Smooth muscle cell of trachea (primary cell): ENCODE results near the gene TAS2R5. TPM values are rescaled to one million over a fixed set of nuclear protein-coding genes. Genes with fewer than 3 reads are reported as not detected.

Experiments used
- total RNA-seq: library from RNA; depleted of rRNA; stranded (reverse); fragments of >200 nt; gene quantifications from 2 replicates; pipeline ENCODE4 v1.2.1, GENCODE V29; 2014

TAS2R5 gene, protein sequence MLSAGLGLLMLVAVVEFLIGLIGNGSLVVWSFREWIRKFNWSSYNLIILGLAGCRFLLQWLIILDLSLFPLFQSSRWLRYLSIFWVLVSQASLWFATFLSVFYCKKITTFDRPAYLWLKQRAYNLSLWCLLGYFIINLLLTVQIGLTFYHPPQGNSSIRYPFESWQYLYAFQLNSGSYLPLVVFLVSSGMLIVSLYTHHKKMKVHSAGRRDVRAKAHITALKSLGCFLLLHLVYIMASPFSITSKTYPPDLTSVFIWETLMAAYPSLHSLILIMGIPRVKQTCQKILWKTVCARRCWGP
- total RNA-seq, result 0.73 and 1.7 TPM in 2 replicates

GRCh38 chr7:141789917-141790316, at the start of gene TAS2R5:
Gene TAS2R5, plus strand, starts transcription at chr7:141790217. Its CDS starts 145 bp downstream, at chr7:141790362.

DNA sequence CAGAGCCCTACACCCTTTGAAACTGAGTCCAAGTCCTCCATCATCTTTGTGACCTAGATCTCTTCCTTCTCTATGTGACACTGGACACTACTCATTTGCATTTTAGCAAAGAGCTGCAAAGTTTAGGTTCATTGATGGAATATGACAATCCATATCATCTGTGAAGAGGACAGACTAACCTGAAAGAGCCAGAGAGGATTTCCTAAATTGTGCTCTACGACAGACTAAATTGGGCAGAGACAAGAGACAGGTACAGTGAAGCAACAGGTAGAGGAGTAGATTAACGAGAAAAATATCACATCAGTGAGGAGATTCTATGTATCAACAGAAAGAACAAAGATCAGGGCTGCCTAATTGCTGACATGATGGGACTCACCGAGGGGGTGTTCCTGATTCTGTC, 26.2 kb upstream of the TAS2R5 start, which contains the start of gene TAS2R3:
TSS of gene TAS2R3 (plus strand) at position 301 of the 400 bp plus-strand sequence. CDS start at position 363, 62 bp downstream.

GRCh38 chr7:141776374-141776773, 13.6 kb upstream of the TAS2R5 start, which contains the start of gene TAS2R4:
Gene TAS2R4, plus strand, starts transcription at chr7:141776674. Its CDS starts 1,815 bp downstream, at chr7:141778489.

Other genes starting within 250 kb of the TAS2R5 start
- 21.5 and 31.0 TPM in 2 replicates for gene AGK, start 238.8 kb upstream of the TAS2R5 start, total RNA-seq
- 6.8 and 7.7 TPM in 2 replicates for gene DENND11, start 88.1 kb upstream of the TAS2R5 start, total RNA-seq
- gene WEE2, start 81.9 kb upstream of the TAS2R5 start, total RNA-seq, result 0.33 TPM in 1 of 2 replicates, not detected in the other
- 86.5 and 212 TPM in 2 replicates for gene SSBP1, start 51.9 kb upstream of the TAS2R5 start, total RNA-seq
- gene TAS2R3, start 26.1 kb upstream of the TAS2R5 start, total RNA-seq, result 1.3 and 1.8 TPM in 2 replicates
- 0.58 and 1.7 TPM in 2 replicates for gene TAS2R4, start 13.5 kb upstream of the TAS2R5 start, total RNA-seq
- gene PRSS37, start 51.3 kb downstream of the TAS2R5 start, total RNA-seq, result not detected in 2 replicates
- gene OR9A4, start 126.2 kb downstream of the TAS2R5 start, total RNA-seq, result not detected in 2 replicates
- gene CLEC5A, start 156.8 kb downstream of the TAS2R5 start, total RNA-seq, result not detected in 2 replicates
- gene TAS2R38, start 183.6 kb downstream of the TAS2R5 start, total RNA-seq, result not detected in 2 replicates
- not detected in 2 replicates for gene MGAM, start 205.7 kb downstream of the TAS2R5 start, total RNA-seq